ENCODE results near the gene PPDPF.

PPDPF gene

DNA sequence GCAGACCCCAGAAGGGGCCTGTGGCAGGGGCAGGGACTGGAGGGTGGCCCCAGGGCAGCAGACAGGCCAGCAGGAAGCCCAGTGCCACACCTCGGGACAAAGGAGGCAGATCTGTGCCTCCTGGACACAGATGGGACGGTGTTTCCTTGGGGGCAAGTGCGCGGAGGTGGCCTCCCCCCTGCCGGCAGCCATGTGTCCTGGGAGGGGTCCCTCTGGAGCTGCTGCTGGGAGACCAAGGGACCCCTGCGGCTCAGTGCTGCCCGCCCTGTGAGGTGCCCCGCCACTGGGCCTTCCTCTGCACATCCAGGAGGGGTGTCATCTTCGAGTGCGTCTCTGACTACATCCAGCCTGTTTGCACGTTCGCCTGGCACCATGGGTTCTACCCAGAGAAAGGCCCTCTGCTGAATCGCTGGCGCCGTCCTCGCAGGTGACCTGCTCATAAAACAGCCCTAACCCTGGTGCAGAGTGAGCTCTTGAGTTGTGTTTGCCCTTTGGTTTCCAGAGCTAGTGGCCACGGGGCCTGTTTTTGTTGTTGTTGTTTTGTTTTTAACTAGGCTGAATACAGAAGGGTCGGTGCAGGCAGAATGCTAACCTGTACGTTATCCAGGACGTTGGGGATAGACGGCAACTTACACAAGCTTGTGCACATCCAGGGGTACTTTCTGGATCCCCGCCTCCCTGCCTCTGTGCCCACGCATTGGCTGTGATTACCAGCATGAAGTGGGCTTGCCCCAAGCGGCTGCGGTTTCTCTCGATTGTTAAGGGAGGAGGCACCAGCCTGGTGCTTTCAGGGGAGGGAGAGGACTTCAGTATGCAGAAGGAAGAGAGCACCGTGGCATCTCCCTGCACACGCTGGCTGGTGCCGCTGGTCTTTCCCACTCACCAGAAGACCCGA, 46.8 kb upstream of the PPDPF start:
- TF ChIP-seq, protein P1, sequence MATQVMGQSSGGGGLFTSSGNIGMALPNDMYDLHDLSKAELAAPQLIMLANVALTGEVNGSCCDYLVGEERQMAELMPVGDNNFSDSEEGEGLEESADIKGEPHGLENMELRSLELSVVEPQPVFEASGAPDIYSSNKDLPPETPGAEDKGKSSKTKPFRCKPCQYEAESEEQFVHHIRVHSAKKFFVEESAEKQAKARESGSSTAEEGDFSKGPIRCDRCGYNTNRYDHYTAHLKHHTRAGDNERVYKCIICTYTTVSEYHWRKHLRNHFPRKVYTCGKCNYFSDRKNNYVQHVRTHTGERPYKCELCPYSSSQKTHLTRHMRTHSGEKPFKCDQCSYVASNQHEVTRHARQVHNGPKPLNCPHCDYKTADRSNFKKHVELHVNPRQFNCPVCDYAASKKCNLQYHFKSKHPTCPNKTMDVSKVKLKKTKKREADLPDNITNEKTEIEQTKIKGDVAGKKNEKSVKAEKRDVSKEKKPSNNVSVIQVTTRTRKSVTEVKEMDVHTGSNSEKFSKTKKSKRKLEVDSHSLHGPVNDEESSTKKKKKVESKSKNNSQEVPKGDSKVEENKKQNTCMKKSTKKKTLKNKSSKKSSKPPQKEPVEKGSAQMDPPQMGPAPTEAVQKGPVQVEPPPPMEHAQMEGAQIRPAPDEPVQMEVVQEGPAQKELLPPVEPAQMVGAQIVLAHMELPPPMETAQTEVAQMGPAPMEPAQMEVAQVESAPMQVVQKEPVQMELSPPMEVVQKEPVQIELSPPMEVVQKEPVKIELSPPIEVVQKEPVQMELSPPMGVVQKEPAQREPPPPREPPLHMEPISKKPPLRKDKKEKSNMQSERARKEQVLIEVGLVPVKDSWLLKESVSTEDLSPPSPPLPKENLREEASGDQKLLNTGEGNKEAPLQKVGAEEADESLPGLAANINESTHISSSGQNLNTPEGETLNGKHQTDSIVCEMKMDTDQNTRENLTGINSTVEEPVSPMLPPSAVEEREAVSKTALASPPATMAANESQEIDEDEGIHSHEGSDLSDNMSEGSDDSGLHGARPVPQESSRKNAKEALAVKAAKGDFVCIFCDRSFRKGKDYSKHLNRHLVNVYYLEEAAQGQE (IDR thresholded peaks at IDR 0.05; ENCODE audit: insufficient read depth in 1 of 2, low read depth in 2 of 2, low read length in 2 of 2), result no peak
- TF ChIP-seq POLR2AphosphoS5 (IDR thresholded peaks at IDR 0.05; ENCODE audit: low read depth, low read length) (no peak), TAF1 (IDR thresholded peaks at IDR 0.05; ENCODE audit: borderline replicate concordance, insufficient read depth, low read length) (no peak), FOXP2 (optimal IDR thresholded peaks at IDR 0.05; ENCODE audit: borderline replicate concordance, extremely low read depth, extremely low read length, insufficient read depth) (no peak), SIN3A (IDR thresholded peaks at IDR 0.05; ENCODE audit: borderline replicate concordance, insufficient read depth, low read length) (no peak)

DNA sequence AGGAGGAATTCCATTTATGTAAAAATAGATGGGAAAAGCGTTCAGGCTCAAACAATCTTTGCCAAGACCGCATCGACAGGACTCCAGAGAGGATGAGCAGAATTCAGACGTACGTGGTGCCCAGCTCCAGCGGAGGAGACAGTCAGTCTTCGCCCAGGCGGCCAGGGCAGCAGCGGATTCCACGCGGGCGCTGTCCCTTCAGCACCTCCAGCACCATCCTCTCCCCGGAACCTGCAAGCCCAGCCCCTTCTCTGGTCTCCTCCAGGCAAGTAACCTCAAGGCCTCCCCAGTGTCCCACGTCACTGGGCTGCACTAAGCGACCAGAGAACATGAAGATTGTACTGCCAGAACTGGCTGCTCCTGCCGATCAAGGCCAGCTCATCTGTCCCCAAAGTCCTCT, 45.4 kb upstream of the PPDPF start:
- TF ChIP-seq FOXP2 (optimal IDR thresholded peaks at IDR 0.05; ENCODE audit: borderline replicate concordance, extremely low read depth, extremely low read length, insufficient read depth), result no peak
- TF ChIP-seq, protein P1 (IDR thresholded peaks at IDR 0.05; ENCODE audit: insufficient read depth in 1 of 2, low read depth in 2 of 2, low read length in 2 of 2), result peak; percentile 83 to 91

DNA sequence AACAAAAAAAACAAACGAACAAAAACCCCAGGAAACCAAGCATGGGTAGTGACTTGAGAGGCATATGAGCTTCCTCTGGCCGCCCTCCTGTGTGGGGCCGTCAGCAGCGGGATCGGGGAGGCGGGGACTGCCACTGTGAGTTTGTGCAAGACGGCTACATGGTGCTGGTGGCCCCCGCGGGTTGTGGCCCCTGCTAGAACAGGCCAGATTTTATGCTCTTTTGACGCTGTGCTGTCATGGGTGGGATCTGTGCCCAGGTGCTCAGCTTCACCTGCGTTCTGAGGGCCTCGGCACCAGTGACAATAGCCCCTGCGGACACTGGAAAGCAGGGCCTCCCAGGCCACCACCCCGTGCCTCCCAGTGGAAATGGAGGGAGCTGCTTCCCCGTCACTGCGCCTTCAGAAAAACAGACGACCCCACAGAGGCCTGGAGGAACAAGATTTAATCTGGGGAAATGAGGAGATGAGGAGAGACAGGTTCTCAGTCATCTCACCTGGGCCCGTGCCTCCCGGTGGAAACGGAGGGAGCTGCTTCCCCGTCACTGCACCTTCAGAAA, 43.4 kb upstream of the PPDPF start:
- no peak for TF ChIP-seq POLR2AphosphoS5 (IDR thresholded peaks at IDR 0.05; ENCODE audit: low read depth, low read length)
- TF ChIP-seq SIN3A (IDR thresholded peaks at IDR 0.05; ENCODE audit: borderline replicate concordance, insufficient read depth, low read length), result no peak
- TF ChIP-seq, protein P1 (IDR thresholded peaks at IDR 0.05; ENCODE audit: insufficient read depth in 1 of 2, low read depth in 2 of 2, low read length in 2 of 2), result no peak
- TF ChIP-seq FOXP2 (optimal IDR thresholded peaks at IDR 0.05; ENCODE audit: borderline replicate concordance, extremely low read depth, extremely low read length, insufficient read depth), result no peak
- no peak for TF ChIP-seq TAF1 (IDR thresholded peaks at IDR 0.05; ENCODE audit: borderline replicate concordance, insufficient read depth, low read length)

DNA sequence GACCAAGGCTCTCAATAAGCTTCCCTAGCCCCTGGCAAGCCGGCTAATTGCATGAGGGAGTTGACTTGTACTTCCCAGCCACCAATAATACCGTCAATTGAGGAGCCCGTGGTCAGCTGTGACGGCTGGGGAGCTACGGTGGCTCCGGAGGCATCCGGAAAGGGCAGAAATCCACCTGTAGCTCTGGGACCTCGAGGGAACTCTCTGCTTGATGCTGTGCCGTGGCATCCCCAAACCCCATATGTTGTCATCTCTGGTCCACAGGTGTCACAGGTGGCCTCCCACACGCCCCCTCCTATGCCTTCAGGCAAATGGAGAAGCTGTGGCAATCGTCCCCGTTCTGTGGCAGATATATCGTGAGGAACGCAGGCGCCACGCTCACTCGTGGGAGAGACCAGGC, 42.6 kb upstream of the PPDPF start:
- TF ChIP-seq, protein P1 (IDR thresholded peaks at IDR 0.05; ENCODE audit: insufficient read depth in 1 of 2, low read depth in 2 of 2, low read length in 2 of 2), result no peak
- no peak for TF ChIP-seq TAF1 (IDR thresholded peaks at IDR 0.05; ENCODE audit: borderline replicate concordance, insufficient read depth, low read length)
- TF ChIP-seq POLR2AphosphoS5 (IDR thresholded peaks at IDR 0.05; ENCODE audit: low read depth, low read length), result no peak
- TF ChIP-seq FOXP2 (optimal IDR thresholded peaks at IDR 0.05; ENCODE audit: borderline replicate concordance, extremely low read depth, extremely low read length, insufficient read depth), result no peak
- no peak for TF ChIP-seq SIN3A (IDR thresholded peaks at IDR 0.05; ENCODE audit: borderline replicate concordance, insufficient read depth, low read length)
